ENCODE data around the gene TRPM5. TPM values are rescaled to one million over a fixed set of nuclear protein-coding genes. Genes with fewer than 3 reads are reported as not detected.
"Not testable (repeated sequence)": the region's sequence is repeated elsewhere in the genome, so short reads cannot be mapped to it uniquely, and the experiment has no call there.

The TRPM5 gene
- total RNA-seq, 1 donor from 2014 or later = 0.09 TPM

GRCh38 chr11:2482745-2483144 is 38.4 kb upstream of the TRPM5 start:
- peaks cover 9% of the 10 kb centered on the region for H3K36me3 Mint-ChIP-seq (ENCODE audit: low read depth)
- no peaks in the 10 kb centered on the region for H3K4me1 Mint-ChIP-seq
- no peak for DNase-seq (ENCODE audit: low read depth, low spot score)
- no peak overlapping the region for H3K4me3 Mint-ChIP-seq
- H3K9me3 Mint-ChIP-seq = peaks cover 23% of the 10 kb centered on the region
- TF ChIP-seq CTCF (conservative IDR thresholded peaks at IDR 0.05) = no peak
- H3K27me3 Mint-ChIP-seq (ENCODE audit: low read depth) = peaks cover 70% of the 10 kb centered on the region
- no peak overlapping the region for H3K27ac Mint-ChIP-seq (ENCODE audit: unreplicated experiment)

- Mint-ChIP-seq H3K4me1 (no peaks in the 10 kb centered on the region), H3K36me3 (ENCODE audit: low read depth) (peaks cover 9% of the 10 kb centered on the region), H3K27me3 (ENCODE audit: low read depth) (peaks cover 72% of the 10 kb centered on the region), H3K4me3 (no peak overlapping the region), H3K9me3 (peaks cover 23% of the 10 kb centered on the region), H3K27ac (ENCODE audit: unreplicated experiment) (no peak overlapping the region)
- no peak for TF ChIP-seq CTCF (conservative IDR thresholded peaks at IDR 0.05)
- no peak for DNase-seq (ENCODE audit: low read depth, low spot score)
Observed at GRCh38 chr11:2482204-2482603, 37.9 kb upstream of the TRPM5 start.

GRCh38 chr11:2481253-2481652 is 36.9 kb upstream of the TRPM5 start:
- DNase-seq (ENCODE audit: low read depth, low spot score) = no peak
- Mint-ChIP-seq H3K27ac (ENCODE audit: unreplicated experiment) (no peak overlapping the region), H3K4me3 (no peak overlapping the region), H3K4me1 (no peaks in the 10 kb centered on the region), H3K27me3 (ENCODE audit: low read depth) (peaks cover 73% of the 10 kb centered on the region), H3K36me3 (ENCODE audit: low read depth) (peaks cover 9% of the 10 kb centered on the region), H3K9me3 (peaks cover 21% of the 10 kb centered on the region)
- no peak for TF ChIP-seq CTCF (conservative IDR thresholded peaks at IDR 0.05)

- no peak overlapping the region for H3K4me3 Mint-ChIP-seq
- peaks cover 70% of the 10 kb centered on the region for H3K27me3 Mint-ChIP-seq (ENCODE audit: low read depth)
- peaks cover 9% of the 10 kb centered on the region for H3K36me3 Mint-ChIP-seq (ENCODE audit: low read depth)
- no peak for DNase-seq (ENCODE audit: low read depth, low spot score)
- H3K27ac Mint-ChIP-seq (ENCODE audit: unreplicated experiment) = no peak overlapping the region
- H3K4me1 Mint-ChIP-seq = no peaks in the 10 kb centered on the region
- peaks cover 20% of the 10 kb centered on the region for H3K9me3 Mint-ChIP-seq
- TF ChIP-seq CTCF (conservative IDR thresholded peaks at IDR 0.05) = no peak
Observed at GRCh38 chr11:2480874-2481220, 36.5 kb upstream of the TRPM5 start.

- H3K36me3 Mint-ChIP-seq (ENCODE audit: low read depth); DNase-seq (ENCODE audit: low read depth, low spot score); H3K27ac Mint-ChIP-seq (ENCODE audit: unreplicated experiment); H3K4me1 Mint-ChIP-seq; H3K4me3 Mint-ChIP-seq: not testable (repeated sequence)
- Mint-ChIP-seq H3K9me3 (peaks cover 20% of the 10 kb centered on the region), H3K27me3 (ENCODE audit: low read depth) (peaks cover 67% of the 10 kb centered on the region)
Observed at GRCh38 chr11:2480067-2480873, 36.0 kb upstream of the TRPM5 start.

GRCh38 chr11:2477936-2478335 is 33.6 kb upstream of the TRPM5 start:
- no peaks in the 10 kb centered on the region for H3K4me1 Mint-ChIP-seq
- TF ChIP-seq CTCF (conservative IDR thresholded peaks at IDR 0.05) = no peak
- peaks cover 49% of the 10 kb centered on the region for H3K27me3 Mint-ChIP-seq (ENCODE audit: low read depth)

More at GRCh38 chr11:2477936-2478335, 33.6 kb upstream of the TRPM5 start:
- Mint-ChIP-seq H3K36me3 (ENCODE audit: low read depth) (peaks cover 9% of the 10 kb centered on the region), H3K9me3 (peaks cover 20% of the 10 kb centered on the region), H3K27ac (ENCODE audit: unreplicated experiment) (no peak overlapping the region), H3K4me3 (no peak overlapping the region)
- DNase-seq (ENCODE audit: low read depth, low spot score) = no peak

All from neural crest cell (in vitro differentiated cells).